IMR-90 (cell line): ENCODE results near the gene GRIA4. TPM values are rescaled to one million over a fixed set of nuclear protein-coding genes. Genes with fewer than 3 reads are reported as not detected.

Source experiments
- ATAC-seq: fragments of 200-7000 bp; cut with Tn5 transposase; 2 replicates; pipeline ENCODE4 v1.9.1; 2020; ENCODE audit warnings: low read depth, mild to moderate bottlenecking, moderate library complexity
- BruUV-seq: library from RNA; stranded (reverse); fragments of 400-500 nt; replicated peaks from 2 replicates; lab custom pipeline; 2021; lab: Mats Ljungman, UMichigan
- CTCF ChIA-PET: fragments of 300-600 bp; formaldehyde crosslinking; extraction: SDS; loops from one replicate; lab custom pipeline; 2021; ENCODE audit warnings: antibody characterized with exemption; lab: Yijun Ruan, JAX
- POLR2A ChIA-PET: fragments of 300-600 bp; sonication (Branson Sonifier 250); formaldehyde crosslinking; loops from one replicate; lab custom pipeline; 2022; ENCODE audit warnings: antibody characterized with exemption; ENCODE audit not compliant: unreplicated experiment; lab: Charles Lee
- DNase-seq: peaks from one replicate; pipeline ENCODE4 v3.0.0; 2013
- H2AFZ ChIP-seq: replicated peaks from 2 replicates; pipeline ENCODE3; 2013; ENCODE audit warnings: low read length, mild to moderate bottlenecking; ENCODE audit not compliant: poor library complexity
- H2AK5ac ChIP-seq: 2 replicates; pipeline ENCODE4 v1.6.1; 2013; ENCODE audit warnings: low read depth, low read length, inconsistent platforms
- H2AK9ac ChIP-seq: replicated peaks from 2 replicates; pipeline ENCODE3; 2013; ENCODE audit warnings: mild to moderate bottlenecking, low read depth, low read length, moderate library complexity; ENCODE audit not compliant: poor library complexity
- H2BK120ac ChIP-seq: 2 replicates; pipeline ENCODE4 v1.6.1; 2013; ENCODE audit warnings: low read depth, low read length, inconsistent platforms
- H2BK15ac ChIP-seq: 3 replicates; pipeline ENCODE4 v1.6.1; 2013; ENCODE audit warnings: low read depth, low read length, inconsistent platforms
- H2BK20ac ChIP-seq: 2 replicates; pipeline ENCODE4 v1.6.1; 2013; ENCODE audit warnings: low read depth, mild to moderate bottlenecking, inconsistent platforms, low read length, moderate library complexity
- H2BK5ac ChIP-seq: 2 replicates; pipeline ENCODE4 v1.6.1; 2013; ENCODE audit warnings: mild to moderate bottlenecking, low read depth, low read length, inconsistent platforms; ENCODE audit not compliant: poor library complexity, severe bottlenecking
- H3K14ac ChIP-seq: replicated peaks from 2 replicates; pipeline ENCODE4 v1.6.1; 2013; ENCODE audit warnings: low read depth, low read length, inconsistent platforms
- H3K18ac ChIP-seq: 2 replicates; pipeline ENCODE4 v1.6.1; 2013; ENCODE audit warnings: low read depth, low read length, control low read depth
- H3K23ac ChIP-seq: 2 replicates; pipeline ENCODE4 v1.6.1; 2013; ENCODE audit warnings: low read depth, low read length, inconsistent platforms
- H3K27ac ChIP-seq: 2 replicates; pipeline ENCODE4 v1.5.1; 2013; ENCODE audit warnings: mild to moderate bottlenecking, control low read depth, low read length; ENCODE audit not compliant: insufficient read depth
- H3K27me3 ChIP-seq: 2 replicates; pipeline ENCODE4 v1.6.1; 2013; ENCODE audit warnings: low read length; ENCODE audit not compliant: control insufficient read depth, insufficient read depth
- H3K36me3 ChIP-seq: 2 replicates; pipeline ENCODE4 v1.6.1; 2013; ENCODE audit warnings: low read length, mixed read lengths; ENCODE audit not compliant: control insufficient read depth, insufficient read depth
- H3K4ac ChIP-seq: 2 replicates; pipeline ENCODE4 v1.6.1; 2013; ENCODE audit warnings: low read depth, low read length, inconsistent platforms
- H3K4me1 ChIP-seq: 2 replicates; pipeline ENCODE4 v1.6.1; 2013; ENCODE audit warnings: low read length, mixed read lengths; ENCODE audit not compliant: control insufficient read depth, insufficient read depth
- H3K4me2 ChIP-seq: 2 replicates; pipeline ENCODE4 v1.6.1; 2013; ENCODE audit warnings: low read depth, mild to moderate bottlenecking, control low read depth, low read length, moderate library complexity
- H3K4me3 ChIP-seq: 2 replicates; pipeline ENCODE4 v1.5.1; 2013; ENCODE audit warnings: low read depth, mild to moderate bottlenecking, control low read depth, low read length, moderate library complexity; ENCODE audit not compliant: insufficient read depth
- H3K56ac ChIP-seq: 2 replicates; pipeline ENCODE4 v1.6.1; 2013; ENCODE audit warnings: low read length, inconsistent platforms; ENCODE audit not compliant: insufficient read depth; ENCODE audit errors: extremely low read depth
- H3K79me1 ChIP-seq, 2 experiments: 2 replicates each; pipeline ENCODE4 v1.6.1; 2013; ENCODE audit warnings: low read length in 2 of 2, inconsistent platforms in 1 of 2, low read depth in 1 of 2
- H3K9ac ChIP-seq: 2 replicates; pipeline ENCODE4 v1.6.1; 2013; ENCODE audit warnings: low read depth, low read length, control low read depth
- H3K9me1 ChIP-seq: 2 replicates; pipeline ENCODE4 v1.6.1; 2013; ENCODE audit warnings: low read length, inconsistent platforms; ENCODE audit not compliant: insufficient read depth
- H3K9me3 ChIP-seq: 2 replicates; pipeline ENCODE4 v1.6.1; 2013; ENCODE audit warnings: low read length; ENCODE audit not compliant: control insufficient read depth, insufficient read depth
- H4K20me1 ChIP-seq: 2 replicates; pipeline ENCODE4 v1.6.1; 2013; ENCODE audit warnings: low read length, inconsistent platforms; ENCODE audit not compliant: insufficient read depth
- H4K5ac ChIP-seq: 2 replicates; pipeline ENCODE4 v1.6.1; 2013; ENCODE audit warnings: mild to moderate bottlenecking, low read depth, low read length, control low read depth
- H4K8ac ChIP-seq, 2 experiments: 2 replicates each; pipeline ENCODE4 v1.6.1; 2013; ENCODE audit warnings: low read depth in 2 of 2, low read length in 2 of 2, control low read depth in 1 of 2, inconsistent platforms in 1 of 2
- H4K91ac ChIP-seq: 2 replicates; pipeline ENCODE4 v1.6.1; 2013; ENCODE audit warnings: low read depth, low read length, inconsistent platforms; ENCODE audit not compliant: insufficient read depth
- BHLHE40 ChIP-seq: fragments of 150-350 bp; IDR thresholded peaks from 2 replicates; pipeline ENCODE4 v1.6.1; 2016; ENCODE audit warnings: mild to moderate bottlenecking, low read depth, low read length
- CEBPB ChIP-seq: IDR thresholded peaks from 2 replicates; pipeline ENCODE4 v1.6.1; 2012; ENCODE audit warnings: low read depth, low read length, improper control_type of control experiment
- CHD1 ChIP-seq: IDR thresholded peaks from 2 replicates; pipeline ENCODE4 v1.6.1; 2012; ENCODE audit warnings: low read depth, low read length, improper control_type of control experiment
- CTCF ChIP-seq: conservative IDR thresholded peaks from 2 replicates; pipeline ENCODE4 v1.5.1; 2012; ENCODE audit warnings: mild to moderate bottlenecking, low read depth, low read length, improper control_type of control experiment
- ELK1 ChIP-seq: fragments of 150-350 bp; IDR thresholded peaks from 2 replicates; pipeline ENCODE4 v1.6.1; 2016; ENCODE audit warnings: low read depth, mild to moderate bottlenecking, low read length, moderate library complexity, borderline replicate concordance
- FOS ChIP-seq: fragments of 150-350 bp; IDR thresholded peaks from 2 replicates; pipeline ENCODE4 v1.6.1; 2016; ENCODE audit warnings: low read depth, low read length
- MAFK ChIP-seq: IDR thresholded peaks from 2 replicates; pipeline ENCODE4 v1.6.1; 2012; ENCODE audit warnings: low read depth, low read length, improper control_type of control experiment
- MAZ ChIP-seq: IDR thresholded peaks from 2 replicates; pipeline ENCODE4 v1.6.1; 2012; ENCODE audit warnings: low read depth, mild to moderate bottlenecking, low read length, improper control_type of control experiment, moderate library complexity, borderline replicate concordance
- MXI1 ChIP-seq: IDR thresholded peaks from 2 replicates; pipeline ENCODE4 v1.6.1; 2012; ENCODE audit warnings: low read depth, mild to moderate bottlenecking, low read length, moderate library complexity, borderline replicate concordance
- NFE2L2 ChIP-seq: fragments of 150-350 bp; IDR thresholded peaks from 2 replicates; pipeline ENCODE4 v1.6.1; 2016; ENCODE audit warnings: low read depth, mild to moderate bottlenecking, low read length
- POLR2A ChIP-seq: IDR thresholded peaks from 2 replicates; pipeline ENCODE4 v1.6.1; 2012; ENCODE audit warnings: mild to moderate bottlenecking, low read depth, low read length
- RAD21 ChIP-seq: IDR thresholded peaks from 2 replicates; pipeline ENCODE4 v1.6.1; 2012; ENCODE audit warnings: low read length, improper control_type of control experiment
- RCOR1 ChIP-seq: IDR thresholded peaks from 2 replicates; pipeline ENCODE4 v1.6.1; 2012; ENCODE audit warnings: mild to moderate bottlenecking, low read length, improper control_type of control experiment; ENCODE audit not compliant: insufficient replicate concordance
- RFX5 ChIP-seq: IDR thresholded peaks from 2 replicates; pipeline ENCODE4 v1.8.0; 2012; ENCODE audit warnings: low read depth, mild to moderate bottlenecking, low read length, moderate library complexity
- SMC3 ChIP-seq: fragments of 150-350 bp; IDR thresholded peaks from 2 replicates; pipeline ENCODE4 v1.6.1; 2016; ENCODE audit warnings: low read depth, mild to moderate bottlenecking, antibody characterized with exemption, low read length, moderate library complexity
- USF2 ChIP-seq: fragments of 150-350 bp; IDR thresholded peaks from 2 replicates; pipeline ENCODE4 v1.6.1; 2017; ENCODE audit warnings: mild to moderate bottlenecking, antibody characterized with exemption, low read length, low read depth
- WGBS, 2 experiments: methylation state at CpG; one replicate each; pipeline versions ENCODE4 v1.1.5 to v1.1.7; 2013; ENCODE audit warnings: missing lambda C conversion rate in 2 of 2; ENCODE audit not compliant: insufficient read length in 1 of 2; ENCODE audit errors: extremely low coverage in 2 of 2; 5-methylcytosine and 5-hydroxymethylcytosine counted together
- dilution Hi-C: fragments of 300-500 bp; cut with HindIII; formaldehyde crosslinking; loops from one replicate; pipeline ENCODE4 v1.14.3; 2018; ENCODE audit warnings: low sequenced_read_pairs; ENCODE audit not compliant: unreplicated experiment
- in situ Hi-C: fragments of 300-500 bp; cut with MboI; formaldehyde crosslinking; loops from 3 replicates; pipeline ENCODE4 v1.14.3; 2019; ENCODE audit warnings: low sequenced_read_pairs, inconsistent platforms, mixed read lengths
- intact Hi-C: fragments of 100-400 bp; cut with micrococcal nuclease; formaldehyde crosslinking; loops from 2 replicates; pipeline ENCODE4 v1.10.0; 2022
- polyA plus RNA-seq, 3 experiments: library from polyadenylated mRNA; depleted of rRNA; stranded (reverse); fragments of >200 nt; gene quantifications; 2 replicates each; pipeline ENCODE4 v1.2.3, GENCODE V29; 2012; ENCODE audit warnings: low replicate concordance in 1 of 3
- total RNA-seq: library from RNA; depleted of rRNA; stranded (reverse); fragments of >200 nt; gene quantifications from 2 replicates; pipeline ENCODE4 v1.2.3, GENCODE V29; 2012

GRIA4 gene
- total and polyA plus RNA-seq, 2 of the 4 experiments (the other 2 are of a cell fraction) = 0.36 to 1.0 TPM

- Histone ChIP-seq H3K4ac (no peak overlapping the region), H3K79me1 (no peaks in the 10 kb centered on the region), H3K9ac (no peak overlapping the region), H3K27me3 (no peaks in the 10 kb centered on the region), H4K5ac (no peak overlapping the region), H4K20me1 (no peaks in the 10 kb centered on the region), H3K56ac (no peak overlapping the region), H3K14ac (no peak overlapping the region), H3K4me3 (no peak overlapping the region), H2BK20ac (no peak overlapping the region), H4K8ac (no peak overlapping the region), H2AFZ (no peak overlapping the region), H3K4me1 (no peaks in the 10 kb centered on the region; the same call in 1 of the 2 replicates), H3K9me1 (no peaks in the 10 kb centered on the region), H3K4me2 (no peak overlapping the region), H3K23ac (no peak overlapping the region), H4K91ac (no peak overlapping the region), H2BK120ac (no peak overlapping the region), H3K9me3 (no peaks in the 10 kb centered on the region), H2BK5ac (no peak overlapping the region), H3K36me3 (no peaks in the 10 kb centered on the region), H3K18ac (no peak overlapping the region), H2AK9ac (no peak overlapping the region), H2BK15ac (no peak overlapping the region), H3K27ac (no peak overlapping the region), H2AK5ac (no peak overlapping the region)
- ATAC-seq = no peak
- POLR2A ChIA-PET = no interaction called here
- BruUV-seq = no TSS peak
- CTCF ChIA-PET = no interaction called here
- DNase-seq = no peak
- dilution Hi-C loops (no loop called here), intact Hi-C loops (no loop called here), in situ Hi-C loops (no loop called here)
- no peak for TF ChIP-seq ELK1
- TF ChIP-seq FOS = no peak
- no peak for TF ChIP-seq MAFK
- TF ChIP-seq CTCF = no peak
- no peak for TF ChIP-seq USF2
- TF ChIP-seq CHD1 = no peak
- no peak for TF ChIP-seq CEBPB
- no peak for TF ChIP-seq SMC3
- TF ChIP-seq RFX5 = no peak
- no peak for TF ChIP-seq NFE2L2
- TF ChIP-seq MAZ = no peak
- TF ChIP-seq BHLHE40 = no peak
- TF ChIP-seq MXI1 = no peak
- TF ChIP-seq POLR2A = no peak
- no peak for TF ChIP-seq RAD21
- TF ChIP-seq RCOR1 = no peak
- WGBS, 2 experiments = 24% methylated on average over 2 of the region's 5 CpGs; no CpG with 5 or more reads in 1 of the 2 experiments
Observed at GRCh38 chr11:105592035-105592434, 17.8 kb upstream of the GRIA4 start.
